NK-92 (cell line): Measurements from ENCODE around the gene PPP2R3A.
"Not testable (repeated sequence)": the region's sequence is repeated elsewhere in the genome, so short reads cannot be mapped to it uniquely, and the experiment has no call there.

Experiments used
- DNase-seq: peaks from one replicate; lab custom pipeline; 2025; ENCODE audit not compliant: unreplicated experiment; lab: John Stamatoyannopoulos, UW

Gene PPP2R3A

DNA sequence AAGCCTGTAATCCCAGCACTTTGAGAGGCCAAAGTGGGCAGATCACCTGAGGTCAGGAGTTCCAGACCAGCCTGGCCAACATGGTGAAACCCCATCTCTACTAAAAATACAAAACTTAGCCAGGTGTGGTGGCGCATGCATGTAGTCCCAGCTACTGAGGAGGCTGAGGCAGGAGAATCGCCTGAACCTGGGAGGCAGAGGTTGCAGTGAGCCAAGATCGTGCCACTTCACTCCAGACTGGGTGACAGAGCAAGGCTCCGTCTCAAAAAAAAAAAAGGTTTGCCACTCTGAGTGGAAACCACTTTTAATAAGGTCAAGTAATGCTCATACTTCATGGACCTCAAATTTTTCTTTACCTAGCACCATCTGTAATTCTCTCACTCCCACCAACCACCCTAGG is 178.9 kb downstream of the PPP2R3A start:
- not testable (repeated sequence) for DNase-seq

- no peak for DNase-seq
These were observed 181.6 kb downstream of the PPP2R3A start for GRCh38 chr3:136146981-136147729.

GRCh38 chr3:136149667-136150066 is 184.1 kb downstream of the PPP2R3A start:
- DNase-seq = no peak

DNA sequence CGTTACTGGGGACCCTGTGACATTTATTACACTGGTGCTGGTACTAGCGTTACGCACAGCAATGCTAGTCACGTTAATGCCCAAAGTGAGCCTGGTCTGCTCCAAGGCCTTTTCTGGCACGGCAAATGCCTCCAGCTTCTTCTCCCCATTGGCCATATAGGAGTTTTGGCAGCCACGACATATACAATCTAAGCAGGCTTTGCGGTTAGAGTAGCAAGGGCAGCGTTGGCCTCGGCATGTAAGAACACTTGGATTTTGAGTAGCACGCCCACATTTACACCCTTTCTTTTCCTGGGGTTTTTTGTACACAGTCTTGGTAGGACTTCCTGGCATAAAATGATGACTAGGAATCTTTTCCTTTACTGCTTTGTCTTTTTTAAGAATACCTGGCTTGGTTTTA is 185.7 kb downstream of the PPP2R3A start:
- DNase-seq = no peak

- DNase-seq = no peak
These were observed 186.8 kb downstream of the PPP2R3A start for GRCh38 chr3:136152176-136152843.

- no peak for DNase-seq
These were observed 187.4 kb downstream of the PPP2R3A start for GRCh38 chr3:136152963-136153362.

DNA sequence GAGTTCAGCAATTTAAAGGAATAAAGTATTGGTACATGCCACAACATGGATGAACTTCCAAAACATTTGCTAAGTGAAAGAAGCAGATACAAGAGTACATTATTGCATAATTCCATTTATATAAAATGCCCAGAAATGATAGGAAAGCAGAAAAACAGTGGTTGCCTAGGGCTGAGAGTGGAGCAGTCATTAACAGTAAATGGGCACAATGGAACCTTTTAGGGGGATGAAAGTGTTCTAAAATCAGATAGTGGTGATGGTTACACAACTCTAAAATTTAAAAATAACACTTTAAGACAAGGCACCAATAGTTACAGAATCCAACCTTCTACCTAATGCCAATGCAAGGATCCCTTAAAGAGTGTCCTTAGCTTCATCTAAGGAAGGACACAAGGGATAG is 196.0 kb downstream of the PPP2R3A start:
- no peak for DNase-seq

DNA sequence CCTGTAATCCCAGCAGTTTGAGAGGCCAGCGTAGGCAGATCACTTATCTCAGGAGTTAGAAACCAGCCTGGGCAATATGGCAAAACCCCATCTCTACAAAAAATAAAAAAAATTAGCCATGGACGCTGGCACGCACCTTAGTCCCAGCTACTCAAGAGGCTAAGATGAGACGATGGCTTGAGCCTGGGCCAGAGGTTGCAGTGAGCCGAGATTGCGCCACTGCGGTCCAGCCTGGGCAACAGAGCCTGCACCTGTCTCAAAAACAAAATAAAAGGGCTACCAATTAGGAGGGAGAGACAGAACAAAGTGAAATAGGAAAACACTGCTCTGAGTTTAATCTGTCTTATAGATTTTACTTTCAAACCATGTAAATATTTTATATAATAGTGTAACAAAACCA is 196.8 kb downstream of the PPP2R3A start:
- DNase-seq = no peak

GRCh38 chr3:136163607-136164006 is 198.1 kb downstream of the PPP2R3A start:
- DNase-seq = not testable (repeated sequence)

GRCh38 chr3:136166507-136166906 is 201.0 kb downstream of the PPP2R3A start:
- DNase-seq = no peak

GRCh38 chr3:136168236-136168635 is 202.7 kb downstream of the PPP2R3A start:
- not testable (repeated sequence) for DNase-seq

GRCh38 chr3:136171097-136171542 is 205.6 kb downstream of the PPP2R3A start:
- DNase-seq = no peak

- DNase-seq = no peak
These were observed 208.5 kb downstream of the PPP2R3A start for GRCh38 chr3:136173939-136174490.

GRCh38 chr3:136177876-136178275 is 212.3 kb downstream of the PPP2R3A start:
- DNase-seq = no peak

- no peak for DNase-seq
These were observed 216.2 kb downstream of the PPP2R3A start for GRCh38 chr3:136181741-136182140.

DNA sequence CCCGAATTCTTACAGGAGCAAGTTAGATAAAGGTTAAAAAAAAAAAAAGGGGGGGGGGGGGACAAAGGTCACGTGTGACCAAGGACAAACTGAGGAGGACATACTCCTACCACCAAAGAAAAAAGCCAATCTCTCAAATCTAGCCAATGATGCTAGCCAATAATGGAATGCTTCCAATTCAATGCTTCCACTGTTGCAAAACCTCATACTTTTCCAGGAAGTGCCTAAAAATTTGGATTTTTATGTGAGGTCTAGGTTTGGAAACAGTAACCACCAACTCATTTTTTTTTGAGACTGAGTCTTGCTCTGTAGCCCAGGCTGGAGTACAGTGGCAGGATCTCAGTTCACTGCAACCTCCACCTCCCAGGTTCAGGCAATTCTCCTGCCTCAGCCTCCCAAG is 219.2 kb downstream of the PPP2R3A start:
- no peak for DNase-seq

DNA sequence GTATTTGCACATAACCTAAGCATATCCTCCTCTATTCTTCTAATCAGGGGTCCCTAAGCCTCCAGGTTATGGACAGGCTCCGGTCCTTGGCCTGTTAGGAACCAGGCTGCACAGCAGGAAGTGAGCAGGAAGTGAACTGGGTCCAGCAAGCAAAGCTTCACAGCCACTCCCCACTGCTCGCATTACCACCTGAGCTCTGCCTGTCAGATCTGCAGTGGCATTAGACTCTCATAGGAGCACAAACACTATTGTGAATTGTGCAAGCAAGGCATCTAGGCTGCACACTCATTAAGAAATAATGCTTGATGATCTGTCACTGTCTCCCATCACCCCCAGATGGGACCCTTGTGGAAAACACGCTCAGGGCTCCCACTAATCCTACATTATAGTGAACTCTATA is 220.8 kb downstream of the PPP2R3A start:
- no peak for DNase-seq

DNA sequence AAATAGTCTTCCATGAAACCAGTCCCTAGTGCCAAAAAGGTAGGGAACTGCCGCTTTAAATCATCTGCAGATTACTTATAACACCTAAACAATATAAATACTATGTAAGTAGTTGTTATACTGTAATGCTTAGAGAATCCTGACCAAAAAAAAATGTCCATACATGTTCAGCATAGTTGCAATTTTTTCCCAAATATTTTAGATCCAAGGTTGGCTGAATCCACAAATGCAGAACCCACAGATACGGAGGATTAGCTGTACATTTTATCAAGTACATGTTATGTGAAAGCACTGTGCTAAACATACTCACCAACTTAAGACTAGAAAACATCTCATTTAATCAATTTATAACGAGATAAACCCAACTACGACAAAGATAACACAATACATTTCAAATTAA is 221.3 kb downstream of the PPP2R3A start:
- no peak for DNase-seq

- no peak for DNase-seq
These were observed 222.3 kb downstream of the PPP2R3A start for GRCh38 chr3:136187868-136188267.

- no peak for DNase-seq
These were observed 223.5 kb downstream of the PPP2R3A start for GRCh38 chr3:136189043-136189442.

GRCh38 chr3:136189859-136190617 is 224.5 kb downstream of the PPP2R3A start:
- DNase-seq = no peak
